Fibroblast of pulmonary artery (primary cell): ENCODE results near the gene CTNNA2.
"Not testable (repeated sequence)": the region's sequence is repeated elsewhere in the genome, so short reads cannot be mapped to it uniquely, and the experiment has no call there.

Experiments
- DNase-seq: peaks from one replicate; pipeline ENCODE4 v3.0.0-alpha.2; 2010; ENCODE audit warnings: low read depth
- H3K4me3 ChIP-seq: replicated peaks from 2 replicates; pipeline ENCODE4 v1.5.1; 2011; ENCODE audit warnings: low read depth, mild to moderate bottlenecking, control low read depth, low read length, moderate library complexity
- CTCF ChIP-seq: IDR thresholded peaks from 2 replicates; pipeline ENCODE4 v1.5.1; 2011; ENCODE audit warnings: mild to moderate bottlenecking, control low read depth, low read length, inconsistent platforms; ENCODE audit errors: missing control alignments

Gene CTNNA2

GRCh38 chr2:80092474-80092873 is 579.6 kb downstream of the CTNNA2 start:
- no peak for DNase-seq
- no peak overlapping the region for H3K4me3 ChIP-seq
- TF ChIP-seq CTCF, result no peak

GRCh38 chr2:80098503-80098902 is 585.7 kb downstream of the CTNNA2 start:
- not testable (repeated sequence) for H3K4me3 ChIP-seq, DNase-seq

- no peak for TF ChIP-seq CTCF
- H3K4me3 ChIP-seq, result no peak overlapping the region
- DNase-seq, result peak; percentile 49
Measured at GRCh38 chr2:80102026-80102425, 589.2 kb downstream of the CTNNA2 start.

GRCh38 chr2:80105015-80105640 is 592.3 kb downstream of the CTNNA2 start:
- no peak for TF ChIP-seq CTCF
- no peak for DNase-seq
- H3K4me3 ChIP-seq, result no peak overlapping the region

- H3K4me3 ChIP-seq, result no peak overlapping the region
- DNase-seq, result no peak
- no peak for TF ChIP-seq CTCF
Measured at GRCh38 chr2:80111185-80111584, 598.3 kb downstream of the CTNNA2 start.

- TF ChIP-seq CTCF, result no peak
- DNase-seq, result no peak
- no peak overlapping the region for H3K4me3 ChIP-seq
Measured at GRCh38 chr2:80112790-80113189, 599.9 kb downstream of the CTNNA2 start.

- H3K4me3 ChIP-seq, result no peak overlapping the region
- DNase-seq, result no peak
- no peak for TF ChIP-seq CTCF
Measured at GRCh38 chr2:80113399-80113798, 600.5 kb downstream of the CTNNA2 start.
